BE2C (cell line): ENCODE data around the gene HCFC1.

Experiments used
- DNase-seq: peaks from one replicate; pipeline ENCODE4 v3.0.0-alpha.2; 2020
- H3K27me3 ChIP-seq: fragments of 250-450 bp; sonication (Bioruptor Pico); 2 replicates; pipeline ENCODE4 v1.5.1; 2020; ENCODE audit warnings: mild to moderate bottlenecking
- H3K36me3 ChIP-seq: fragments of 250-450 bp; sonication (Bioruptor Pico); 2 replicates; pipeline ENCODE4 v1.5.1; 2020; ENCODE audit warnings: mild to moderate bottlenecking
- H3K4me1 ChIP-seq: fragments of 250-450 bp; sonication (Bioruptor Pico); 2 replicates; pipeline ENCODE4 v1.5.1; 2020
- H3K4me3 ChIP-seq: 2 replicates; pipeline ENCODE4 v1.5.1; 2011; ENCODE audit warnings: low read depth, low read length
- H3K9me3 ChIP-seq: fragments of 250-450 bp; sonication (Bioruptor Pico); 2 replicates; pipeline ENCODE4 v1.5.1; 2020
- TF ChIP-seq, protein P1 (sequence below): IDR thresholded peaks from 2 replicates; pipeline ENCODE4 v1.5.1; 2012; ENCODE audit warnings: mild to moderate bottlenecking, low read depth, low read length

Gene HCFC1

DNA sequence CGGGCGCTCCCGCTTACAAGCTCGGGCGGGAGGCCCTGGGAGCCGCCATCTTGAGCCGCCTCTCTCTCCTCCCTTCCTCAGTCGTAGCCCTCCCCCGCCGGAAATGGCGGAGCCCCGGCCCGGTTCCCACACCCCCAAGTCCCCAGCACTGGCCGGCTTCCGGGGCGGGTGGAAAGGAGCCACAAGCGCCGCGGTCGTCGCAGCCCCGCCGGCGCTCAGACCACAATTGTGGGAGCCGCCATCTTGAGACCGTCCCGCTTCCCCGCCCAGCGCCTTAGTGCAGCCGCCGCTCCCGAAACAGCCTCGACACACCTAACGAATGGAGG is 531 bp downstream of the HCFC1 start:
- peak; percentile 89 for DNase-seq
- H3K4me1 ChIP-seq, result peaks cover 10% of the 10 kb centered on the region

DNA sequence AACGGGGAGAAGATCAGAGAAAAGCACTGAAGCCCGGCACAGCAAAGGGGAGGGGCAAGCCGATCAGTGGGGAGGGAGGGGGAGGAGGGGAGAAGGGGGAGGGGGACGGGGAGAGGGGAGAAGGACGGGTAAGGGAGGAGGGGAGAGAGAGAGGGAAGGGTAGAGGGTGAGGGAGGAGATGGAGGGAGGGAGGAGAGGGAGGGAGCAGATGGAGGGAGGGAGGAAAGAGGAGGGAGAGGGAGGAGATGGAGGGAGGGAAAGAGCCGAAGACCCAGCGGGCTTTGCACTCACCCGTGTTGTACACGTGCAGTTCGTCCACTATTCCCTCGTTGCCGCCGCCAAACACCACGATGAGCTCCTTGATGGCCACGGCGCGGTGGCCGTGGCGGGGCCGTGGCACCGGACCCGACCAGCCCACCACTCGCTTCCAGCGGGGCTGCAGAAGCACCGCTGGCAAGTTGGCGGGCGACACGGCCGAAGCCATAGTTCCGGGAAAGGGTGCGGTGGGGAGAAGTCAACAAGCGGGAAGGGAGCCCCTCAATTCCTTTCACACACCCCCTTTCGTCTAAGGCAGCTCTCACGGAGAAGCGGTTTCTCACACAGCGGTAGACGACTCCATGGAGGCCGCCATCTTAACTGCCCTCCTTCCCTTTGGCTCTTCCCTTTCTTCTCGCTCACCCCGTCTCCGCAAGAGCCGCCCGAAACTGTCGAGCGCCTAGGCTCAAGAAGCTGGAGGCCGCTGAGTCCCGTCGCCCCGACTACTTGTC is 1.1 kb downstream of the HCFC1 start:
- H3K27me3 ChIP-seq, result no peaks in the 10 kb centered on the region
- H3K4me3 ChIP-seq, result peak overlapping the region; percentile 93
- no peaks in the 10 kb centered on the region for H3K9me3 ChIP-seq
- H3K4me1 ChIP-seq, result peaks cover 10% of the 10 kb centered on the region
- DNase-seq, result peak; percentile 59
- peaks cover 30% of the 10 kb centered on the region for H3K36me3 ChIP-seq
- TF ChIP-seq, protein P1, sequence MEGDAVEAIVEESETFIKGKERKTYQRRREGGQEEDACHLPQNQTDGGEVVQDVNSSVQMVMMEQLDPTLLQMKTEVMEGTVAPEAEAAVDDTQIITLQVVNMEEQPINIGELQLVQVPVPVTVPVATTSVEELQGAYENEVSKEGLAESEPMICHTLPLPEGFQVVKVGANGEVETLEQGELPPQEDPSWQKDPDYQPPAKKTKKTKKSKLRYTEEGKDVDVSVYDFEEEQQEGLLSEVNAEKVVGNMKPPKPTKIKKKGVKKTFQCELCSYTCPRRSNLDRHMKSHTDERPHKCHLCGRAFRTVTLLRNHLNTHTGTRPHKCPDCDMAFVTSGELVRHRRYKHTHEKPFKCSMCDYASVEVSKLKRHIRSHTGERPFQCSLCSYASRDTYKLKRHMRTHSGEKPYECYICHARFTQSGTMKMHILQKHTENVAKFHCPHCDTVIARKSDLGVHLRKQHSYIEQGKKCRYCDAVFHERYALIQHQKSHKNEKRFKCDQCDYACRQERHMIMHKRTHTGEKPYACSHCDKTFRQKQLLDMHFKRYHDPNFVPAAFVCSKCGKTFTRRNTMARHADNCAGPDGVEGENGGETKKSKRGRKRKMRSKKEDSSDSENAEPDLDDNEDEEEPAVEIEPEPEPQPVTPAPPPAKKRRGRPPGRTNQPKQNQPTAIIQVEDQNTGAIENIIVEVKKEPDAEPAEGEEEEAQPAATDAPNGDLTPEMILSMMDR, result no peak

More for the DNA sequence above, 531 bp downstream of the HCFC1 start:
- Histone ChIP-seq H3K27me3 (no peaks in the 10 kb centered on the region), H3K9me3 (no peaks in the 10 kb centered on the region), H3K36me3 (peaks cover 30% of the 10 kb centered on the region), H3K4me3 (peak overlapping the region; percentile 93)
- TF ChIP-seq, protein P1, result no peak

DNA sequence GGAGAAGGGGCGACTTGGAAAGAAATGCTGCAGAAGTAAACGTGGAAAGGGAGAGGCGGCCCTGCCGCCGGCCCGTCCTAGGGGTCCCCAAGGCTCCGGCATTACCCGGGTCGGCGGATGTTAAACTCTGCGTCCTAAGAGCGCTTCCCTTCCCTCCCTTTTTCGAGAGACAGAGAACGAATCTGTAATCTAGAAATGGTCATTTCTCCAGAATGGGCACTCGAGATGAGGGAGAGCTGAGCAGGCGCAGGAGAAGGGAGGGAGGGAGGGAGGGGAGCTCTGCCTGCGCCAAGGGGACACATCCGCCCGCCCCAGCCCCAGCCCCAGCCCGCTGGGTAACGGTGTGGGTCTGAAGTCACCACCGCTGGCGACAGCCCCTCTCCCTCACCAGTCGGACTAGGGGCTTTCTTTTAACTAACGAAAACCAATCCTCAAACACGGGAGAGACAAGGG is 1.7 kb downstream of the HCFC1 start:
- Histone ChIP-seq H3K4me3 (peak overlapping the region; percentile 93), H3K9me3 (no peaks in the 10 kb centered on the region), H3K36me3 (peaks cover 33% of the 10 kb centered on the region), H3K27me3 (no peaks in the 10 kb centered on the region), H3K4me1 (peaks cover 10% of the 10 kb centered on the region)
- no peak for DNase-seq
- TF ChIP-seq, protein P1, result no peak

DNA sequence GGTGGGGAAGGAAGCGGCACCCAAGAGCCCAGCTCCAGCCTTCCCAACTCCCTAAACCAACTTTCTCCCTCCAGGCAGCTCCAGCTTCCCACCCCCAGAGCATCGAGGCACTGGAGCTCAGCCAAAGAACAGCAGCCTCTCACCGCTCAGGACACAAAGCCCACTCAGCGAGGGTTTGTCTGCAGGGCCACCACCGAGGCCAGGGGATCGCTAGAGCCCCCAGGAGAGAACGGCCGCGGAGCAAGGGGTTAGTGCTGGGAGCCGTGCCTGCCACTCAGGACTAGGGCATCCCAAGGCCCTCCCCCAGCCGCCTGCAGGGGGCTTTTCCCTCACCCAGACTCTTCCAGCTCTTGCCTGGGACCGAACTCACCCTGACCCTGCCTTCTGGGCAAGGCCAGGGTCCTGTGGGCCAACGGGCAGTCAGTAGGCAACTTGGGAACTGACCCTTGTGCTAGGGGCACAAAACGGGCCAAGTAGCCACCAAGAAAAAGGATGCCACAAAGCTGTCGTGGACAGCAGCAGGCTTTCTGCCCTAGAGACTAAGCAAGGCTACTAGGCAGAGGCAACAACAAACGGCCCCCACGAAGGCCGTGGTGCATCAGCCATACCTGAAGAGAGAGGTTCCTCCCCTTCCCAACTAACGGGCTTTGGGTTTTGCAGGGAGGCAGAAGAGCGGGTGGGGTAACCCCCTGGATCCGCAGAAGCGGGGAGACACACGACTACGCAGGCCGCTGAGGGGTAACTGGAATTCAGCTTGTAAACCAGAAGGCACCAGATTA is 2.3 kb downstream of the HCFC1 start:
- Histone ChIP-seq H3K36me3 (peaks cover 38% of the 10 kb centered on the region), H3K27me3 (no peaks in the 10 kb centered on the region), H3K4me1 (peaks cover 9% of the 10 kb centered on the region), H3K4me3 (peak overlapping the region; percentile 93), H3K9me3 (no peaks in the 10 kb centered on the region)
- TF ChIP-seq, protein P1, result peak; percentile 12; the same call in 1 of the 2 replicates
- DNase-seq, result peak; percentile 42

DNA sequence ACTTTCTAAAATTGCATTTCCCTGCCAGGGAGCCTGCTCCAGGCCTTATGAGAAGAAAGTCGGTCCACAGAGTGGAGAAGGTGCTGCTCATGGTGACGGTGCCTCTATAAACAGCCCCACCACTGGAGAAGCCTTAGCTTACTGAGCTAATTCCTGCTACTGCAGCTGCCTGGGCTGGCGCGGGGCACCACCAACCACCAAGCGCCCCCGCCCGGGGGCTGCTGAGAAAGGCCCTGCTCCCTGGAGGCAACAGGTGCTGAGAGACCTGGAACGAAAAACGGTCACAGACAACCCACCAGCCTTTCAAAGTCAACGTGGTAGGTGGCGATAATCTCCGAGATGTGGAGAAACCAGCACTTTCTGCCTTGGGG is 2.9 kb downstream of the HCFC1 start:
- peaks cover 3% of the 10 kb centered on the region for H3K4me1 ChIP-seq
- TF ChIP-seq, protein P1, result 0 out of 2 replicates have a peak, but pooled peaks have one; percentile 10
- peak overlapping the region; percentile 93 for H3K4me3 ChIP-seq
- no peaks in the 10 kb centered on the region for H3K9me3 ChIP-seq
- H3K36me3 ChIP-seq, result peaks cover 44% of the 10 kb centered on the region
- no peaks in the 10 kb centered on the region for H3K27me3 ChIP-seq
- DNase-seq, result peak; percentile 55
